Ishikawa (cell line): ENCODE data around the gene PIP4K2C.
A peak's percentile ranks its signal among the peaks of the same experiment; 100 is the strongest.

Experiments used
- CEBPB ChIP-seq: IDR thresholded peaks from 2 replicates; pipeline ENCODE4 v1.6.1; 2012
- CREB1 ChIP-seq: IDR thresholded peaks from 2 replicates; pipeline ENCODE4 v1.6.1; 2012; ENCODE audit warnings: low read depth
- EGR1 ChIP-seq: IDR thresholded peaks from 2 replicates; pipeline ENCODE4 v1.6.1; 2012
- EP300 ChIP-seq: IDR thresholded peaks from 2 replicates; pipeline ENCODE4 v1.6.1; 2012; ENCODE audit warnings: borderline replicate concordance
- FOXM1 ChIP-seq: IDR thresholded peaks from 2 replicates; pipeline ENCODE4 v1.6.1; 2012; ENCODE audit warnings: low read depth, borderline replicate concordance
- NFIC ChIP-seq: IDR thresholded peaks from 2 replicates; pipeline ENCODE4 v1.6.1; 2012
- RAD21 ChIP-seq: IDR thresholded peaks from 2 replicates; pipeline ENCODE4 v1.6.1; 2012; ENCODE audit warnings: low read depth
- TAF1 ChIP-seq: IDR thresholded peaks from 2 replicates; pipeline ENCODE4 v1.6.1; 2012; ENCODE audit warnings: low read depth, mild to moderate bottlenecking
- TCF12 ChIP-seq: IDR thresholded peaks from 2 replicates; pipeline ENCODE4 v1.6.1; 2012; ENCODE audit warnings: low read depth
- TEAD4 ChIP-seq: IDR thresholded peaks from 2 replicates; pipeline ENCODE4 v1.6.1; 2012
- YY1 ChIP-seq: IDR thresholded peaks from 2 replicates; pipeline ENCODE4 v1.6.1; 2012; ENCODE audit warnings: low read depth
- ZBTB7A ChIP-seq: IDR thresholded peaks from 2 replicates; pipeline ENCODE4 v1.6.1; 2012; ENCODE audit warnings: low read depth
- TF ChIP-seq, protein P1 (sequence below): IDR thresholded peaks from 2 replicates; pipeline ENCODE4 v1.6.1; 2012
- TF ChIP-seq, protein P2 (sequence below): IDR thresholded peaks from 2 replicates; pipeline ENCODE4 v1.6.1; 2012; ENCODE audit warnings: low read depth, mild to moderate bottlenecking
- TF ChIP-seq, protein P3 (sequence below): IDR thresholded peaks from 2 replicates; pipeline ENCODE4 v1.6.1; 2012

The PIP4K2C gene

DNA sequence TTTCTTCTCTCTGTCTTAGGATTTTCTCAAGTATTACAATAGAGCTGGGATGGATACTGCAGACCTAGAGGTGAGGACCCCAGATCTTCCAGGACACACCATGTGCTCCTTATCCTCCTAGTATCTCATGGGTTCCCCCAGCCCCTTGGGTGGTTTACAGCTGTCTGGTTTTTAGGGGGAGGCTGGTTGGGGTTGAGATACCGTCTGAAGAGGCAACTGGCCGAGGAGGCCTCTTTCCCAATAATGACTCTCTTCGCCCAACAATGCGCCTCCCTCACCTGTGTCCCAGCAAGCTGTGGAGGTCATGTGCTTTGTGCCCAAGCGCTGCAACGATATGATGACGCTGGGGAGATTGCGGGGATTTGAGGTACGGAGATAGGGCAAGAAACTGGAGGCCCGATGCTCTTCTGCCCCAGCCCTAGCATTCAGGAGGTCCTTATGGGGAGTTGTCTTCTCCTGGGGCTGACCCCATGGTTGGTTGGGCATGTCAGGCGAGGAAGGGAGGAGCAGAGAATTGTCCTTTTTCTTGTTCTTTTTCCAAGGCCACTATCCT is 24.0 kb downstream of the PIP4K2C start:
- TF ChIP-seq, protein P1, sequence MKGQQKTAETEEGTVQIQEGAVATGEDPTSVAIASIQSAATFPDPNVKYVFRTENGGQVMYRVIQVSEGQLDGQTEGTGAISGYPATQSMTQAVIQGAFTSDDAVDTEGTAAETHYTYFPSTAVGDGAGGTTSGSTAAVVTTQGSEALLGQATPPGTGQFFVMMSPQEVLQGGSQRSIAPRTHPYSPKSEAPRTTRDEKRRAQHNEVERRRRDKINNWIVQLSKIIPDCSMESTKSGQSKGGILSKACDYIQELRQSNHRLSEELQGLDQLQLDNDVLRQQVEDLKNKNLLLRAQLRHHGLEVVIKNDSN, result no peak
- TF ChIP-seq EP300, result no peak
- TF ChIP-seq CREB1, result no peak
- TF ChIP-seq, protein P2, sequence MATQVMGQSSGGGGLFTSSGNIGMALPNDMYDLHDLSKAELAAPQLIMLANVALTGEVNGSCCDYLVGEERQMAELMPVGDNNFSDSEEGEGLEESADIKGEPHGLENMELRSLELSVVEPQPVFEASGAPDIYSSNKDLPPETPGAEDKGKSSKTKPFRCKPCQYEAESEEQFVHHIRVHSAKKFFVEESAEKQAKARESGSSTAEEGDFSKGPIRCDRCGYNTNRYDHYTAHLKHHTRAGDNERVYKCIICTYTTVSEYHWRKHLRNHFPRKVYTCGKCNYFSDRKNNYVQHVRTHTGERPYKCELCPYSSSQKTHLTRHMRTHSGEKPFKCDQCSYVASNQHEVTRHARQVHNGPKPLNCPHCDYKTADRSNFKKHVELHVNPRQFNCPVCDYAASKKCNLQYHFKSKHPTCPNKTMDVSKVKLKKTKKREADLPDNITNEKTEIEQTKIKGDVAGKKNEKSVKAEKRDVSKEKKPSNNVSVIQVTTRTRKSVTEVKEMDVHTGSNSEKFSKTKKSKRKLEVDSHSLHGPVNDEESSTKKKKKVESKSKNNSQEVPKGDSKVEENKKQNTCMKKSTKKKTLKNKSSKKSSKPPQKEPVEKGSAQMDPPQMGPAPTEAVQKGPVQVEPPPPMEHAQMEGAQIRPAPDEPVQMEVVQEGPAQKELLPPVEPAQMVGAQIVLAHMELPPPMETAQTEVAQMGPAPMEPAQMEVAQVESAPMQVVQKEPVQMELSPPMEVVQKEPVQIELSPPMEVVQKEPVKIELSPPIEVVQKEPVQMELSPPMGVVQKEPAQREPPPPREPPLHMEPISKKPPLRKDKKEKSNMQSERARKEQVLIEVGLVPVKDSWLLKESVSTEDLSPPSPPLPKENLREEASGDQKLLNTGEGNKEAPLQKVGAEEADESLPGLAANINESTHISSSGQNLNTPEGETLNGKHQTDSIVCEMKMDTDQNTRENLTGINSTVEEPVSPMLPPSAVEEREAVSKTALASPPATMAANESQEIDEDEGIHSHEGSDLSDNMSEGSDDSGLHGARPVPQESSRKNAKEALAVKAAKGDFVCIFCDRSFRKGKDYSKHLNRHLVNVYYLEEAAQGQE, result no peak
- TF ChIP-seq RAD21, result no peak
- TF ChIP-seq EGR1, result no peak
- TF ChIP-seq TCF12, result no peak
- TF ChIP-seq FOXM1, result no peak
- TF ChIP-seq NFIC, result no peak
- TF ChIP-seq YY1, result no peak
- TF ChIP-seq TEAD4, result no peak
- TF ChIP-seq, protein P3, sequence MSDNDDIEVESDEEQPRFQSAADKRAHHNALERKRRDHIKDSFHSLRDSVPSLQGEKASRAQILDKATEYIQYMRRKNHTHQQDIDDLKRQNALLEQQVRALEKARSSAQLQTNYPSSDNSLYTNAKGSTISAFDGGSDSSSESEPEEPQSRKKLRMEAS, result no peak

DNA sequence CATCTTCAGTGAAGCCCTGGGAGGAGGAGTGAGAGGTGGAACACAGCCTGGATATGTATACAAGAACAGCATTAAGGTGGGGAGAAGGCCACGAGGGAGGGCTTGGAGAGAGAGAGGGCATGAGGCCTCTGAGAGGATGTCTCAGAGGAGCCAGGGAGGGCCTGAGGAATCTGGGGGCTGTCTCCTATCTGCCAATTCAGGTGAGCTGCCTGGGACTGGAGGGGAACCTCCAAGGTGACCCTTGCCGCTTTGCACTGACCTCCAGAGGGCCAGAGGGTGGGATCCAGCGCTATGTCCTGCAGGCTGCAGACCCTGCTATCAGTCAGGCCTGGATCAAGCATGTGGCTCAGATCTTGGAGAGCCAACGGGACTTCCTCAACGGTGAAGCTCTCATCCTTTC is 24.6 kb downstream of the PIP4K2C start:
- TF ChIP-seq ZBTB7A (no peak), EP300 (no peak), YY1 (no peak), FOXM1 (no peak), CEBPB (no peak)
- TF ChIP-seq, protein P1, result no peak

DNA sequence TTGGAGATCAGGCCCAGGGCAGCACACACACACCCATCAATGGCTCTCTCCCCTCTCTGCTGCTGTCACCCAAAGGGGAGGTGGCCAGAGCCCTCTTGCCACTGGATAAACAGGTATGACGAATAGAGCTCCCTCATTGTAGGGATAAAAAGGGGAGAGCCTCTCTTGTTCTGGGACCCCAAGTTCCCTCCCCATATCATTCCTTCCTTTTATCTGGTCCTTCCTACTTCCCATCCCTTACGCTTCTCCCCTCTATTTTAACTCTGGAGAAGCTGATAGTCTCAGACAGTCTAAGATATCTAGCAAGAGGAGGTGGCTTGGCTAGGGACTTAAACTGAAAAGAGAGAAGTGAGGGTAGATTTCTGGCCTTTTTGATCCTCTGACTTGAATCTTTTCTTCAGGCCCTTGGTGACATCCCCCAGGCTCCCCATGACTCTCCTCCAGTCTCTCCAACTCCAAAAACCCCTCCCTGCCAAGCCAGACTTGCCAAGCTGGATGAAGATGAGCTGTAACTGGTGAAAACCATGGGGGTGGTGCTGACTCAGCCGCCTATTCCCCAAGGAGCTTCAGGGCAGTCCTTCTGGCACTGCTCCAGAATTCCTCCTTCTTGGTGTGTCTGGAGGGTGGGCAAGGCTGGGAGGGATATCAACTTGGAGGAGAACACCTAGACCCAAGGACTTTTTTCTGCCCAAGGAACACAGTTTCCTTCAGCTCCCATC is 25.6 kb downstream of the PIP4K2C start:
- TF ChIP-seq NFIC, result 0 out of 2 replicates have a peak, but pooled peaks have one; percentile 16
- no peak for TF ChIP-seq RAD21
- no peak for TF ChIP-seq ZBTB7A

DNA sequence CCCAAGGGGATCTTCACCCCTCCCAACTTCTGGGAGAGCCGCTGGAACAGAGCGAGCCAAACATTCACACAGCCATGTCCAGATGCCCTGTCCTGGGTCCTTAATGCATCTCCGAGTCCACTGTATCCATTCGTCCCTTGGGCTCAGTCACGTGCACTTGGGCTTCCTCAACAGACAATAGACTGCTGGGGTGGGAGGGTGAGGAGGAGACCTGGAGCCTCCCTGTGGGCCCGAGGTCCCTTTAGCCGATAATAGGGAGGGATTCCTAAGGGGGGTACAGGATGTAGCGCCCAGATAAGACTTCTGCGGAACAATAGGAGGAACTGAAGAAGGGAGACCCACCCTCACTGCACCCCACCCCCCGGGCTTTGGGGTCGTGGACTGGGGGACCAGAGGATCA is 26.9 kb downstream of the PIP4K2C start:
- no peak for TF ChIP-seq TCF12
- TF ChIP-seq CREB1, result no peak
- no peak for TF ChIP-seq EP300
- TF ChIP-seq EGR1, result no peak
- TF ChIP-seq, protein P2, result no peak
- TF ChIP-seq TEAD4, result no peak
- no peak for TF ChIP-seq ZBTB7A
- TF ChIP-seq YY1, result no peak
- no peak for TF ChIP-seq TAF1
- no peak for TF ChIP-seq NFIC
- TF ChIP-seq, protein P3, result no peak
- TF ChIP-seq CEBPB, result no peak
- no peak for TF ChIP-seq FOXM1
- TF ChIP-seq RAD21, result no peak
- TF ChIP-seq, protein P1, result no peak

DNA sequence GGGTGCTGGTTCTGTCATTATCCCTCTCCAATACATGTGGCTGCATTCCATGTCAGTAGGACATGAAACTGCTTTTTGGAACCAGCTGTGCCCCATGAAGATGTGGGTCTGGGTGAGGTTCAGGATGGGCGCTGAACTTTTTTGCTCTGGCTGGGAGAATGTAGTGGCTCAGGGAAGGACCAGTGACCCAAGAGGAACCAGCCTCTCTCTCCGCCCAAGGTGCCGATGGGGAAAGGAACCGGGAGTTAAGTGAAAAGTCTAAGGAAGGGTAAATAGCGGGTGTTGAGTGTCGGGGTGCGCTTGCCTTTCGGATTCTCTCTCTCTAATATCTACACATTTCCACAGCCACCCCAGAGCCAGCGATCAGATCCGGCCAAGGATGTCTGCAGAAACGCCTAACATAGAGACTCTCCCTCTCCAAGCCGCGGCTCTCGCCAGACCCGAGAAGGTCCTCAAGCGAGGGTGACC is 28.0 kb downstream of the PIP4K2C start:
- TF ChIP-seq, protein P1, result no peak
- no peak for TF ChIP-seq TCF12
